ENCODE data around the gene PTGDS.
A peak's percentile ranks its signal among the peaks of the same experiment; 100 is the strongest.

The PTGDS gene

GRCh38 chr9:137026384-137026783, 49.1 kb downstream of the PTGDS start:
- no peak for DNase-seq

GRCh38 chr9:137026828-137027227, 49.5 kb downstream of the PTGDS start:
- no peak for DNase-seq

- DNase-seq: no peak
Observed at GRCh38 chr9:137027369-137028262, 50.3 kb downstream of the PTGDS start, which contains the start of gene ABCA2. TSS of gene ABCA2 (minus strand) at chr9:137028237. CDS start at chr9:137028140, 97 bp downstream.

GRCh38 chr9:137028263-137029057, 51.2 kb downstream of the PTGDS start:
- peak; percentile 55 for DNase-seq

GRCh38 chr9:137029058-137029936, 52.0 kb downstream of the PTGDS start:
- DNase-seq: peak; percentile 44

GRCh38 chr9:137030006-137030405, 52.7 kb downstream of the PTGDS start:
- no peak for DNase-seq

- DNase-seq: no peak
Observed at GRCh38 chr9:137030538-137031527, 53.5 kb downstream of the PTGDS start.

Data from fibroblast of skin of scalp (primary cell).